ENCODE results near the gene GPC3.

DNA sequence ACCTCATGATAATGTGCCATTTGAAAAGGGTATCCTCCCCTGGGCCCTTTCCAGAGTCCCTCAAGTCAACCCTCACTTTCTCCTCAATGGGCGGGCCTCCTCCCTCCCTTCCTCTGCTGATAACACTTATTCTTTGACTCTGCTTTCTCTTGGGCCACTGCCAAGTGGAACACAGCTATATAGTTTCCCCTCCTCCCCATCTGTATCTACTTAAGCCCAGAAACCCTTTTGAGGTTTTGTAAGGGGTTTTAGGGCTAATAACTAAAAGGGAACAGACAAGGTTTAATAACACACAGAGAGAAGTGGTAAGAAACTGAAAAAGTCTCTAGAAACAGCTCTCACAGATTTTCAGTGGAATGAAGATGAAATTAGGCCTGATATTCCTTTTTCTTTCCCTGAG lies 116.7 kb downstream of the GPC3 start:
- TF ChIP-seq, protein P1, sequence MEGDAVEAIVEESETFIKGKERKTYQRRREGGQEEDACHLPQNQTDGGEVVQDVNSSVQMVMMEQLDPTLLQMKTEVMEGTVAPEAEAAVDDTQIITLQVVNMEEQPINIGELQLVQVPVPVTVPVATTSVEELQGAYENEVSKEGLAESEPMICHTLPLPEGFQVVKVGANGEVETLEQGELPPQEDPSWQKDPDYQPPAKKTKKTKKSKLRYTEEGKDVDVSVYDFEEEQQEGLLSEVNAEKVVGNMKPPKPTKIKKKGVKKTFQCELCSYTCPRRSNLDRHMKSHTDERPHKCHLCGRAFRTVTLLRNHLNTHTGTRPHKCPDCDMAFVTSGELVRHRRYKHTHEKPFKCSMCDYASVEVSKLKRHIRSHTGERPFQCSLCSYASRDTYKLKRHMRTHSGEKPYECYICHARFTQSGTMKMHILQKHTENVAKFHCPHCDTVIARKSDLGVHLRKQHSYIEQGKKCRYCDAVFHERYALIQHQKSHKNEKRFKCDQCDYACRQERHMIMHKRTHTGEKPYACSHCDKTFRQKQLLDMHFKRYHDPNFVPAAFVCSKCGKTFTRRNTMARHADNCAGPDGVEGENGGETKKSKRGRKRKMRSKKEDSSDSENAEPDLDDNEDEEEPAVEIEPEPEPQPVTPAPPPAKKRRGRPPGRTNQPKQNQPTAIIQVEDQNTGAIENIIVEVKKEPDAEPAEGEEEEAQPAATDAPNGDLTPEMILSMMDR (IDR thresholded peaks at IDR 0.05): no peak
- TF ChIP-seq POLR2A (IDR thresholded peaks at IDR 0.05): no peak
